Measurements from ENCODE around the gene RPAP2.
A peak's percentile ranks its signal among the peaks of the same experiment; 100 is the strongest.

Gene RPAP2

DNA sequence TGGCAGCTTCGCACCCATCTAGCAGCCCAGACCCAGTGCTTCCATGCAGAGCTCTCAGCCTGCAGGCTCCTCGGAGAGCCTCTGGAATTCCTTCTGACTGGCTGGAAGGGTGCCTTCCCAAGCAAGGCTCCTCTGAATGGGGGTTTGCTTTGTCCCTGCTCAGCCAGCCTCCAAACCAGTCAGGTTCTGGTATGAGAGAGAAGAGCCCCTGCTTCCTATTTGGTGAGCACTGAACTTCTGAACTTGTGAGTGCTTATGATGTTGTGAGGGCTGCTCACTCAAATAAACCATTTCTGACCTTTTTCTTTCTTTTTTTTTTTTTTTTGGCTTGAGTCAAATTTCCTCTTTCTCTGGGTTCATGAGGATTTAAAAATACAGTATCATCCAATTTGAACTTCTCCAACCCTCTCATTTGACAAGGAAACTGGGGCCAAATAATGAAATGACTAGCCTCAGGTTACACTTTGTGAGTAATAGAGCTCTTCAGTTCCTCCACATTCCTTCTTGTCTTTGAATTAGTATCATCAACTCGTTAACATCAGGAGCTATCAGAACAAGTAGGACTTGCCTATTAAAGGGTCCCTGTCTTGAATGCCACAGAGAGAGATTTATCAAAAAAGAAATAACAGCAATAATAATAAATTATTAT, 148.3 kb downstream of the RPAP2 start:
- DNase-seq, result no peak

GRCh38 chr1:92447976-92448375, 149.1 kb downstream of the RPAP2 start:
- no peaks in the 10 kb centered on the region for H3K36me3 Mint-ChIP-seq (ENCODE audit: low read depth)
- H3K27me3 Mint-ChIP-seq (ENCODE audit: low read depth, poor library complexity), result peaks cover 5% of the 10 kb centered on the region
- H3K27ac Mint-ChIP-seq, result peak overlapping the region; percentile 40
- DNase-seq, result peak; percentile 4
- H3K4me1 Mint-ChIP-seq, result peaks cover 10% of the 10 kb centered on the region
- no peak overlapping the region for H3K4me3 Mint-ChIP-seq
- TF ChIP-seq, protein P1, sequence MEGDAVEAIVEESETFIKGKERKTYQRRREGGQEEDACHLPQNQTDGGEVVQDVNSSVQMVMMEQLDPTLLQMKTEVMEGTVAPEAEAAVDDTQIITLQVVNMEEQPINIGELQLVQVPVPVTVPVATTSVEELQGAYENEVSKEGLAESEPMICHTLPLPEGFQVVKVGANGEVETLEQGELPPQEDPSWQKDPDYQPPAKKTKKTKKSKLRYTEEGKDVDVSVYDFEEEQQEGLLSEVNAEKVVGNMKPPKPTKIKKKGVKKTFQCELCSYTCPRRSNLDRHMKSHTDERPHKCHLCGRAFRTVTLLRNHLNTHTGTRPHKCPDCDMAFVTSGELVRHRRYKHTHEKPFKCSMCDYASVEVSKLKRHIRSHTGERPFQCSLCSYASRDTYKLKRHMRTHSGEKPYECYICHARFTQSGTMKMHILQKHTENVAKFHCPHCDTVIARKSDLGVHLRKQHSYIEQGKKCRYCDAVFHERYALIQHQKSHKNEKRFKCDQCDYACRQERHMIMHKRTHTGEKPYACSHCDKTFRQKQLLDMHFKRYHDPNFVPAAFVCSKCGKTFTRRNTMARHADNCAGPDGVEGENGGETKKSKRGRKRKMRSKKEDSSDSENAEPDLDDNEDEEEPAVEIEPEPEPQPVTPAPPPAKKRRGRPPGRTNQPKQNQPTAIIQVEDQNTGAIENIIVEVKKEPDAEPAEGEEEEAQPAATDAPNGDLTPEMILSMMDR (IDR thresholded peaks at IDR 0.05), result no peak
- peaks cover 5% of the 10 kb centered on the region for H3K9me3 Mint-ChIP-seq

More for the DNA sequence above, 148.3 kb downstream of the RPAP2 start:
- Mint-ChIP-seq H3K4me1 (peaks cover 10% of the 10 kb centered on the region), H3K36me3 (ENCODE audit: low read depth) (no peaks in the 10 kb centered on the region), H3K9me3 (peaks cover 5% of the 10 kb centered on the region), H3K4me3 (no peak overlapping the region), H3K27me3 (ENCODE audit: low read depth, poor library complexity) (peaks cover 5% of the 10 kb centered on the region), H3K27ac (no peak overlapping the region)
- TF ChIP-seq, protein P1 (IDR thresholded peaks at IDR 0.05), result no peak
